HG03097 (cell line): ENCODE measurements around the gene MAN2B2.

ENCODE experiments used
- ATAC-seq: cut with Tn5 transposase; IDR thresholded peaks from one replicate; pipeline ENCODE4 v1.9.1; 2021; ENCODE audit not compliant: unreplicated experiment, low FRiP score

The MAN2B2 gene

DNA sequence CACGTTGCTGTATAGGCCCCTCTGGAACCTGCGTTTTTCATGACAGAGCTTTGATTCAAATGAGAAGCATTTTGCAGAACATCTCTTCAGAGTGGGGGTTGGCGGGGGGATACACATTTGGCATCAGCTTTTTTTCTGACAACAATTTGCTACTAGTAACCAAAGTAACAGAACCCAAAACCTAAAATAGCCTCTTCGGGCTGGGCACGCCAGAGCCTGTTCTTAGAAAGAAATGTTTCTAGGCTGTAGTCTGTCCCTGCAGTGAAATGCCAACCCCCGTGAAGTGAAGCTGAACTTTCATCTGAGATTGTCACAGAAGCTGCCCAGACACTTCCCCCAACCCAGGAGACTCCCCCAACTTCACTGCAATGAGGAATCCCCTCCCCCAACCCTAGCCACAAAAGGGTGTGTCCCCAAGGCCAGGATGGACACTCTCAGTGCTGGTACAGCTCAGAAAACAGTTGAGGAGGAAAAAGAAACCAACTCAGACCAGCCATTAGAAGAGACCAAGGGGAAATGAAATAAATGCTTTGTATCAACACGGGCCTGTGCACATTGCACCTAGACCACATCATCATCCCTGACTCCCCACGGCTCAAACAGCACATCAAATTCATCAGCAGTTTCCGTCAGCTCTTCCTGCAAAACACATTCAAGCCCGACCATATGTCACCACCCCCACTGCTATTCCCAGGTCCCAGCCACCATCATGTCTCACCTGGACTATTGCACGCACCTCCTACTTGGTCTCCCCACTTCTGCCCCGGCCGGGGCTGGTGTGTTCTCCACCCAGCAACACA, 8.4 kb upstream of the MAN2B2 start:
- no peak for ATAC-seq

DNA sequence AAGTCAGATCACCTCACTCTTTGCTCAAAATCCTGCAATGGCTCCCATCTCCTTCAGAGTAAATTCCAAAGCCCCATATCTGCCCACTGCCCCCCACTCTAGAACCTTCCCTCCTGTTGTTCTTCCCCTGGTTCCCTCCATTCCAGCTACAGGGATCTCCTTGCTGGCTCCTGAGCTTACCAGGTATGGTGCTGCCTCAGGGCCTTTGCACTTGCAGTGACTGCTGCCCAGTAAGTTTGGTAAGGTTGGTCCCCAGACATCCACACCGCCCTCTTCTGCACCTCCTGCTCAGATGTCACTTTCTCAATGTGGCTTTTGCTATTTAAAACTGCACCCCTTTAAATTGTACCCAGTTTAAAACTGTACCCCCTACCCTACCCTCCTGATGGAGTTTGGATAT, 7.8 kb upstream of the MAN2B2 start:
- no peak for ATAC-seq

DNA sequence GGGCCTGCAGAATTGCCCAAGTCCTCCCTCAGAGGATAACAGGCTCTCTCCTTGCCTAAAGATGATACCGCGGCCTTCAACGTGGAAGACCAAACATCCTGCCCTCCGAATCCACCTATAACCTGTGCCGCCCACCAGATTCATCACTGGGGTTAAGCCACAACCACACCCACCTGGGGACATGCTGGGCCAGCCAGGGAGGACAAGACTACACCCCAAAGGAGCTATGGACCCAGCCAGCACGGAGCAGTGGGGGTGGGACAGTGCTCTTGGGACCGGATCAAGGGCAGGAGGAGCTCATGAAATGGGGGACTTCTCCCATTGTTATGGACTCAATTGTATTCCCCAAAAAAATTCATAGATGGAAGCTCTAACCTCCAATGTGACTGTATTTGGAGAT, 6.8 kb upstream of the MAN2B2 start:
- no peak for ATAC-seq

DNA sequence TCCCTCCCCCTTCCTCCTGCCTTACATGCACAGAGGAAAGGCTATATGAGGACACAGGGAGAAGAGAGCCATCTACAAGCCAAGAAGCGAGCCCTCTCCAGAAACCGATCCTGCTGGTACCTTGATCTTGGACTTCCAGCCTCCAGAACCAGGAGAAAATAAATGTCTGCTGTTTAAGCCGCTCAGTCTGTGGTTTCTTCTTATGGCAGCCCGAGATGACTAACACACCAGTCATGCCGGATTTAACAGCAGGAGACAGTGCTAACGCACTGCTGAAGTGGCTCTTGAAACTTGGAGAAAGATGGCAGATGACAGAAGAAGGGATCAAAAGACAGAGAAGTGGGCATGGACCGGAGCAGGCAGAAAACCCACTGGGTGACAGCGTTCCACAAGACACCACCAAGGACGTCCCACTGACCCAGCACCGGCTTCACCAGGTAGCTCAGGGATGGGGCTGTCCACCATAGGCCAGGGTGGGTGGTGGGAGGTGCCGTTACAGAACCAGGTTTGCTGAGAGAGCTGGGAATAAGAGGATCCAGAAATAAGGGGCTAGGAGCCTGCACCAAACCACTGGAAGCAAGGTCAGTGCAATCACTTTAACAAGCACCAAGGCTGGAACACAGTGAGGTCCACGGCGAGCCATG, 6.2 kb upstream of the MAN2B2 start:
- ATAC-seq, result no peak

DNA sequence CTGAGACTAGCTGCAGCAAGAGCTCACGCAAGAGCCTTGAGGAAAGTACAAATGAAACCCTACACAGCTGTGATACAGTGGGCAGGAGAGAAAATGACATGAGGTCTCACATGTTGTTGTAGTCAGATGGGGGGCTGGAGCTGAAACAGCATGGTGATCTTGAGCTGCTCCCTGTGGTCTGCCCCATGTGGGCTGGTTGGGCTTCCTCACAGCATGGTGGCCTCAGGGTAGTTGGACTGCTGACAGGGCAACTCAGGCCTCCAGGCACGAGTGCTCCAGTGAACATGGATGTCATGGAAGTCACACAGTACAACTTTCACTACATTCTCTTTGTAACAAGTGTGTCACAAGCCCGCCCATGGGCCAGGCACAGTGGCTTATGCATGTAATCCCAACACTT, 3.4 kb upstream of the MAN2B2 start:
- no peak for ATAC-seq

DNA sequence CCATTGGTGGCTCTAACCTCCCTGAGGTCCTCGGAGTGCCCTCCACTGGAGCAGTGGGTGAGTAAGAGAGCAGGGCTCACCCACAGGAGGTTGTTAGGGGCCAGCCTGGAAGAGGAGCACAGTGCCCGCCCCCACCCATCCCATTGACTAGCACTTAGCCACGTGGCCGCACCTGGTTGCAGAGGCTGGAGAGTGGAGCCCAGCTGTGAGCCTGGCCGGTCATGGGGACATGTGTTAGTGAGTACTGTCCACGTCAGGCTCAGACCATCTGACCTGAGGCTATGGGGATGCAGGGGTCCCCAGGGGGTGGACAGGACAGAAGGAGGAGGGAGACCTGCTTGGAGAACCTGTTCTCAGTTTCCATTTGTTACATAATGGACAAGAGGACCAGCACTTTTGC, 1.4 kb upstream of the MAN2B2 start:
- ATAC-seq, result no peak

DNA sequence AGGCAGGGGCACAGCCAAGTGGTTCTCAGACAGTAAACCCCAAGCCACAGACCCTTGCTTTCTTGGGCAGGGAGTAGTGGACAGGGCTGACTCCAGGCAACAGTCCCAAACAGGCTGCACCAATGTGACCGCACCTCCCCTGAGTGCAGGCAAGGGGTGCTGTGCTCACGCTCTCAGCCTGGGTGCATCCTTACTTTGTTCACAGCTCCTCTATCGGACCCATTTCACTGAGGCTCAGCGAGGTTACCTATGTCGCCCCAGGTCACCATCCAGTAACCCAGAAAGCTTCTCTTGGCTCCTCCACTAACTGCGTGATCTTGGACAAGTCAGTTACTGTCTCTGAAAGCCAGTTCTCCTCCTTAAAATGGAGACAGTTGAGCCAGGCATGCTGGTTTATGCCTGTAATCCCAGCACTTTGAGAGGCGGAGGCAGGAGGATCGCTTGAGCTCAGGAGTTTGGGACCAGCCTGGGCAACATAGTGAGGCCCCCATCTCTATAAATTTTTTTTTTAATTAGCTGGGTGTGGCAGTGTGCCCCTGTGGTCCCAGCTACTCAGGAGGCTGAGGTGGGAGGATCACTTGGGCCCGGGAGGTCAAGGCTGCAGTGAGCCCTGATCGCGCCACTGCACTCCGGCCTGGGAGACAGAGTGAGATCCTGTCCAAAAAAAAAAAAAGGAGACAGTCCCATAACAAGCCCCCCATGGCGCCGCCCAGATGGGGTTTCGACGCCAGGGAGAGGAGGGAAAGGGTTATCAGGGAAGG, 823 bp upstream of the MAN2B2 start:
- no peak for ATAC-seq

DNA sequence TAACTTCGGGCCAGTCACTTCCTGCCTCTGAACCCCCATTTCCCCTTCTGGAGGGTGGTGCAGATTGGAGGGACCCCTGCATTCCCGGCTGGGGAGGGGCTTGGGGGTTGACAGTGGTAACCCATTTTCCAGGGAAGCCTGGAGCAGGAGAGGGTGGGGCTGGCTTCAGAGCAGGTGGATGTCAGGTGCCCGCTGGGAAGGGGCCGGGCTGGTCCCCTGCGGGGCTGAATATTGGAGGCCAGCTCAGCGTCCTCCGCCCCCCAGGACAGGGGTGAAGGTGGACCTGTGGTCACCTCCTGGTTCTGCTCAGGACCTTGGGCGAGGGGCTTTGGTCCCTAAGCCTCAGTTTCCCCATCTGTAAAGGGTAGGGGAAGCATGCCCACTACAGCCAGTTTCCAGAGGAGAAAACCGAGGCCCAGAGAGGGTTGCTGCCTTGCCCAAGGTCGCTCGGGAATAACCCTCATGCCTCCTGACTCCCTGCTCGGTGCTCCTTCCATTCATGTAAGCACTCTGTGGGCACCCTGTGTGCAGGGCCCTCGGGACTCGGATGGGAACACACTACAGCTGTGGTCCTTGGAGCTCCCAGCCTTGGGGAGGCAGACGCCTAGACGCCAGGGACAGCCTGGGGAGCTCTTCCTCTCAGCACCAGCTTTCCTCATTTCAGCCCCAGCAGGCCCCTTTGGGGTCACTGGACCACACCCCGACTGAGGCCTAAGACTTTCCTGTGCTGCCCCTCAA, 683 bp downstream of the MAN2B2 start:
- ATAC-seq, result no peak

DNA sequence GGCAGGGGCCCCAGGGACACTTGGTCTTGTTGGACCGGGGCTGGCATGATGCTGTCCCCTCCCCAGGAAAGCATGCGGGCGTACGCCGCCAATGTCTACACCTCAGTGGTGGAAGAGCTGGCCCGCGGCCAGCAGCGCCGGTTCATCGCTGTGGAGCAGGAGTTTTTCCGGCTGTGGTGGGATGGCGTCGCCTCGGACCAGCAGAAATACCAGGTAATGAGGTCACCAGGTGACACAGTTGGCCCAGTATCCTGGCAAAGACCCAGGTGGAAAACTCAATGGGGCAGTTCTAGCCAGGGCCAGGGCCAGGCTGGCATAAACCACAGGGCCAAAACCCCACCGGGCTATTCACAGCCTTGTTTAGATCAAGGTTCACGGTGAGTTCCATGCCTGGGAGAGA, 1.5 kb downstream of the MAN2B2 start:
- no peak for ATAC-seq

DNA sequence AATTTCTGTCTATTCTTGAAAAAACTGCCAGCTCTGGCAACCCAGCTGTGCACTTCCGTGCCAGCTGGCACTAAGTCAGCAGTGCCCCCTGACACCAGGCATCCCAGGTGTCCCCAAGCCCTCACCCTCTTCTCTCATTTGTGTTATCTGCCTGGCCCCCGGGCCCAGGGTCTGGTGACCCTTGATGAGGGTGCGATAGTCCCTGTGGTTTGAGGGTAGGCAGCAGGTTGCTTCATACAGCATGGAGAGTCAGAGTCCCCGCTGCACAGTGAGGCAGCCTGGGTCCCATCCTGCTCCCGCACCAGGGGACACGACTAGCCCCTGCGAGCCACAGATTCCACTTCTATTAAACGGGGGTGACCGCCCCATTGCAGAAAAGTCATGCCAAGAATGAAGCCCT, 1.9 kb downstream of the MAN2B2 start:
- no peak for ATAC-seq

DNA sequence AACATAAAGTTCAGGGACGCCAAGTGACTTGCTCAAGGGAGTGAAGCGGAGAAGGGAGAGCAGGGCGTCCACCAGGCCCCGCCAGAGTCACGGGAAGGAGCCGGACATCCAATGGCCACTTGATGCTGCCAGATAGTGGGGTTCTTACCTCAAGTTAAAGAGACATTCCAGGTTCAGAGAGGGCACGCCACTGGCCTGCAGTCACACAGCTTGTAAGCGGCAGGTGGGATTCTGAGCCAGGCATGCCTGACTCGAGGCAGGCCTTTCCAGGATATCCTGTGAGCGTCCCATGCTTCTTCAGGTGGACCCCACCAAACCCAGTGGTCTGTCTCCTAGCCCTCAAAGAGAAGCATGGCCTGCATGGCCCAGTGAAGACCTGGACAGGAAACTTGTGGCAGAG, 2.4 kb downstream of the MAN2B2 start:
- no peak for ATAC-seq

DNA sequence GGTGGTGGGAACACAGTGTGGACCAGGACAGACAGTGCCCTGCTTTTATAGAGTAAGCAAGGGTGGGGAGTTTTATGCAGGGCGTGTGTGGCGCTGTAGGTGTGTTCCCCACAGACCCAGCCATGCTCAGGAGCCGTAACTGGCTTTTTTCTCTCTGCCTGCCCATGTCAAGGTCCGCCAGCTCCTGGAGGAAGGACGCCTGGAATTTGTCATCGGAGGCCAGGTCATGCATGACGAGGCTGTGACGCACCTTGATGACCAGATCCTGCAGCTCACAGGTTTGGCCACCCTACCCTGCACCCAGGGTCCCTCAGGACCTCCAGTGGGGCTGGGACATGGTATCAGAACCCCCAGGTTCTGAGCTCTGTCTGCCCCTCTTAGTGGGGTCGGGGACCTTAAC, 3.2 kb downstream of the MAN2B2 start:
- ATAC-seq, result no peak

DNA sequence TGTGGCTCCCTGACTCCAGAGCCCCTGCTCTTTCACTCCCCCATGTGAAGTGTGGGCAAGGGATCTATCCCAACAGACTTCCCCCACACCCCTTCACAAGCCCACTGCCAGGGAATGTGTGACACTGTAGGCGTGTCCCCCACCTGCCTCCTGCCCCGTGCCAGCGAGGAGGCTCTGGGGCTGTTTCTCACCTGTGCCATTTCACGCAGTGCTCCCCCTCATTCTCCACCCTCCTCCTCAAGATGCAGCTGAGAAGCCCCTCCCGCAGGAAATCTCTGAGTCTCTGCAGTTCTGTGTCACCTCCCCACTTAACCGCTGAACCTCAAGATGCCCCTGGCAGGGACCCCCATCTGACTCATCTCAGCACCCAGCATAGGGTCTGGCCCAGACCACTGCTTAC, 5.4 kb downstream of the MAN2B2 start:
- ATAC-seq, result no peak

DNA sequence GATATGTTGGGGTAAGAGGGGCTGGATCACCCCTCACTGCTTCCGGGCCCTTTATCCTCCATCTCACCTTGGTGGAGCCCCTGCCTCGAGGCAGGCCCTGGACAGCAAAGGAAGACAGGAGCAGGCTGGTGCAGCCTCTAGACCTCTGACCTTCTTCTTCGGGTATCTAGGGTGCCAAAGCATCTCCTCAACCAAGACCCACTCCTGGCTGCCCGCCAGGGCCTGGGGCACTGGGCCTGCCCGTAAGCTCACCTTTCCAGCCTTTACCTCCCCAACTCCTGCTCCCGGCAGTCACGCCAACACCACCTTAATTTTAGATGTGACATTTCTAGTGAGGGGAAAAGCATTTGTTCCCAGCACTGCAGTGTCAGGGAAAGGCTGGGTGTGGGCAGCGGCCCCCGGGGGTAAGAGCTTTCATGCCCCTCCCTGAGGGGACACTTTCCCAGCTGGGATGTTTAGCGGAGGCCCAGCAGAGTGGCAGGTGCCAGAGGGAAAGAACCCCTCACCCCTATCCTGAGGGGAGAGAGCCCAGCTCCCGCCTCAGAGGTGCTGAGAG, 6.7 kb downstream of the MAN2B2 start:
- ATAC-seq, result no peak

DNA sequence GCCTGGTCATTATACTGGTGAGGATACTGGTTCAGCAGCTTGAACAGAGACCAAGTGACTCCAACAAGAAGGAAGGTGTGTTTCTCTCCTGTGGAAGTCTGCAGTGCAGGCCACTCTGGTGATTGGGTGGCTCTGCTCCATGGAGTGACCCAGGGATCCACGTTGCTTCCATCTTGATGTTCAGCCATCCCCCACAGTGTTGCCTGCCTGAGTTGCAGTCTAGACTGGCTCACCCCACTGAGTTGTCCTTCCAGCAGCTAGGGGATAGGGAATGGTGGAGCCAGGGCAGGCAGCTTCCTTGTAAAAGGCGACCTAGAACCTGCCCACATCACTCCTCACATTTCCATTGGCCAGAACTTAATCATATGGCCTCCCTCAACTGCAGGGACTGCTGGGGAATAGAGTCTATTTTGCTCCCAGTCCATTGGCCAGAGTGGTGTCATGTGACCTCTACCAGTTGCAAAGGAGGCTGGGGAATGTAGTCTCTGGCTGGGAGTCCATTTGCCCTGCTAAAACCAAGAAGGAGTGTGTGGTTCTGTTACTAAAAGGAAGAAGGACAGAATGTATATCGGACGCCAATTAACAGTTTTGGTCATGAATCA, 8.0 kb downstream of the MAN2B2 start:
- ATAC-seq, result no peak

DNA sequence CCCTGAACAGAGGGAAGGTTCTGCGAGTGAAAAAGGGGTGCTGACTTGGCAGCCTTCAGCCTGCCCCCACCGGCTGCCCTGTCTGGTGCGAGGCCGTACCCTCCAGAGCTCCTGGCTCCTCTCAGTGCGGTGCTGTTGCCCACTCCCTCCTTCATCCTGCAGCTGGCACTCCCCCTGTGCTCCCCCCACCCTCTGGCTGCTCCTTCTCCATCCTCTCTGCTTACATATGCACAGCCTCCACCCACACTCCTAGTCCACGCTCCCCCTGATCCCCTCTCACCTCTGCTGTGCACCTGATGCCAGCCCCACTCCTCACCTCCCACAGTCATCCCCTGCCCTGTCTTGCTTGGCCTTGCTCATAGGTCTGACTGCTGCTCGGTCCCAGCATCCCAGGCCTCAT, 9.9 kb downstream of the MAN2B2 start:
- ATAC-seq, result no peak

DNA sequence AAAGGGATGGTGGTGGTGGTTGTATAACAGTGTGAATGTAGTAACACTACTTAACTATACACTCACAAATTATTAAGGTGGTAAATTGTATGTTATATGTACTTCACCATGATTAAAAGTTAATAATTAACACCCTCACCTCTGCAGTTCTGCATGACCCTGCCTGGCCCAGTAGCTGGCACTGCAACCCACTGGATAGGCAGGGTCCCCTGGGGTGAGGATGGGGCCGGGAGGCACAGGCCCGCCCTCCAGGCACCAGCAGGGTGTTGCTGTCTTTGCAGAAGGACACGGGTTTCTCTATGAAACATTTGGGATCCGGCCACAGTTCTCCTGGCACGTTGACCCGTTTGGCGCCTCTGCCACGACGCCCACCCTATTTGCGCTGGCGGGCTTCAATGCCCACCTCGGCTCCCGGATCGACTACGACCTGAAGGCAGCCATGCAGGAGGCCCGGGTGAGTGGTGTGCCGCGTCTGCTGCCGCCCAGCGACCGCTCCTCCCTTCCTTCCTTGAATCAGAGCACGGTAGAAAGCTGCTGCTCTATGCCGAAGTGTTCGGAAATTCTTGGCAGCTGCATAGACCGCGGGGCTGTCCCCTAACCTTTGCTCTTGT, 11.8 kb downstream of the MAN2B2 start:
- no peak for ATAC-seq

DNA sequence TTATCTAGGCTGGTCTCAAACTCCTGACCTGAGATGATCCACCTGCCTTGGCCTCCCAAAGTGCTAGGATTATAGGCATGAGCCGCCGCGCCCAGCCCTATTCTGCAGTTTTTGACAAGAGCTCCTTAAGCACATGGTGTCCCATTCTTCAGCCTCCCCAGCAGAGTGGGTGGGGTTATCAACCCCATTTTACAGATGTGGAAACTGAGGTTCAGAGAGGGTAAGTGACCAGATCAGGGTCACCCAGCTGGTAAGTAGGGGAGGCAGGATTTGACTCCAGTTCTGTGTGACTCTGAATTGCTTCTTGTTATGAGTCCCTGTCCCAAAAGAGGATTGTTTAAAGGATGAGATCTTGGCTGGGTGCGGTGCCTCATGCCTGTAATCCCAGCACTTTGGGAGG, 14.5 kb downstream of the MAN2B2 start:
- no peak for ATAC-seq

DNA sequence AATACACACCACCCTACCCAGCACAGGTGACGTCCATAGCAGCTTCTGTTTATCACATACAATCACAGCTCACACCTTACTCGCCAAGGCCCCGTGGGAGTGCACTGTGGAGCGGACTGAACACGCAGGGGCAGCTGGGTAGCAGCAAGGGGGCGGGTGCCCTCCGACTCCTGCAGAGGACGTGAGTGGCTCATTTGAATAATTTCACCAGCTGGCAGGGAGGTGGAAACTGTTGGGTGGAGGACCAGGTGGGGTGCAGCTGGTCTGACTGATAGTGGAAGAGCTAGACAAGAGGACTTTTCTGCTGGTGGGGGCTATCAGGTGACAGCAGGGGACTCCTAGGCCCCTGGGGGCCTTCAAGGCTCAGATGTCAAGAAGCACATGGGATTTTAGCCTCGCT, 16.3 kb downstream of the MAN2B2 start:
- no peak for ATAC-seq

DNA sequence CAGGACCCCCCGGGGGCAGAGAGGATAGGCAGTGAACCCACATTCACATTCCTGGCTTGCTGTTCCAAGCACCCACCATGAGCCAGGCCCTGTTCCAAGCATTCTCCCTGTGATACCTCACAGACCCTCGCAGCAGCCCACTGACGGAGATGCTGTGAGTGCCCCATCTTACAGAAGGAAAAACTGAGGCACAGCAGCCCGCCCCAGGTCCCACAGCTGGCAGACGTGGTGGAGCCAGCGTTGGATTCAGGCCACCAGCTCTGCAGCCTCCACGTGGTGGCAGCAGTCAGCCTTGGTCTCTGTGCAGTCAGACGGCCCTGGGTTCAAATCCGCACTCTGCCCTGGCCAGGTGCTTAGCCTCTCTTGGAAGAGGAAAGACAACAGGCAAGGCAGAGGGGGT, 16.8 kb downstream of the MAN2B2 start:
- no peak for ATAC-seq
